Sigmoid colon (tissue), 4 donors: ENCODE data around the gene SMURF2.

Experiments used
- POLR2A ChIP-seq, 2 donors: fragments of 450-650 bp; IDR thresholded peaks; one replicate each; pipeline ENCODE4 v1.6.1; 2016; ENCODE audit warnings: antibody characterized with exemption in 2 of 2, mild to moderate bottlenecking in 2 of 2, moderate library complexity in 2 of 2
- POLR2AphosphoS5 ChIP-seq, 4 donors: sonication (generic); formaldehyde crosslinking; IDR thresholded peaks; one replicate each; pipeline ENCODE4 v1.6.1; 2017; ENCODE audit warnings: antibody characterized with exemption in 4 of 4
- TF ChIP-seq, protein P1 (sequence below), 4 experiments: fragments of 450-650 bp in 3 of 4; fragments of 200-600 bp in 1 of 4; IDR thresholded peaks; one replicate each; pipeline ENCODE4 v1.5.1; 2016 to 2019; ENCODE audit warnings: antibody characterized with exemption in 4 of 4, mild to moderate bottlenecking in 3 of 4, moderate library complexity in 2 of 4

DNA sequence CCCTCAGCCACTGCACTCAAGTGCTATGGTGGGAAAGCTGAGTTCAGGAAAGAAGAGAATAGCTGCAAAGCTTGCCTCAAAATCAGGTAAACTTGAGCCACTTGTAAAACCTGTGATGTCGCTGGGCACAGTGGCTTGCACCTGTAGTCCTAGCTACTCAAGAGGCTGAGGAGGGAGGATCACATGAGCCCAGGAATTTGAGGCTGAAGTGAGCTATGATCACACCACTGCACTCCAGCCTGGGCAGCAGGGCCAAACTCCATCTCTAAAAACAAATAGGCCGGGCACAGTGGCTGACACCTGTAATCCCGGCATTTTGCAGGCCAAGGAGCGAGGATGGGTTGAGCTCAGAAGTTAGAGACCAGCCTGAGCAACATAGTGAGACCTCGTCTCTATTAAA is 26.4 kb upstream of the SMURF2 start:
- TF ChIP-seq, protein P1, sequence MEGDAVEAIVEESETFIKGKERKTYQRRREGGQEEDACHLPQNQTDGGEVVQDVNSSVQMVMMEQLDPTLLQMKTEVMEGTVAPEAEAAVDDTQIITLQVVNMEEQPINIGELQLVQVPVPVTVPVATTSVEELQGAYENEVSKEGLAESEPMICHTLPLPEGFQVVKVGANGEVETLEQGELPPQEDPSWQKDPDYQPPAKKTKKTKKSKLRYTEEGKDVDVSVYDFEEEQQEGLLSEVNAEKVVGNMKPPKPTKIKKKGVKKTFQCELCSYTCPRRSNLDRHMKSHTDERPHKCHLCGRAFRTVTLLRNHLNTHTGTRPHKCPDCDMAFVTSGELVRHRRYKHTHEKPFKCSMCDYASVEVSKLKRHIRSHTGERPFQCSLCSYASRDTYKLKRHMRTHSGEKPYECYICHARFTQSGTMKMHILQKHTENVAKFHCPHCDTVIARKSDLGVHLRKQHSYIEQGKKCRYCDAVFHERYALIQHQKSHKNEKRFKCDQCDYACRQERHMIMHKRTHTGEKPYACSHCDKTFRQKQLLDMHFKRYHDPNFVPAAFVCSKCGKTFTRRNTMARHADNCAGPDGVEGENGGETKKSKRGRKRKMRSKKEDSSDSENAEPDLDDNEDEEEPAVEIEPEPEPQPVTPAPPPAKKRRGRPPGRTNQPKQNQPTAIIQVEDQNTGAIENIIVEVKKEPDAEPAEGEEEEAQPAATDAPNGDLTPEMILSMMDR (IDR thresholded peaks at IDR 0.05) = no peak
- no peak for TF ChIP-seq POLR2A (IDR thresholded peaks at IDR 0.05)
- TF ChIP-seq POLR2AphosphoS5 (IDR thresholded peaks at IDR 0.05) = no peak
